ENCODE data around the gene ACAP3. TPM values are rescaled to one million over a fixed set of nuclear protein-coding genes. Genes with fewer than 3 reads are reported as not detected.

Gene ACAP3
- polyA plus RNA-seq, 2 of the 4 experiments (the other 2 are of a cell fraction): 6.6 to 24.2 TPM

DNA sequence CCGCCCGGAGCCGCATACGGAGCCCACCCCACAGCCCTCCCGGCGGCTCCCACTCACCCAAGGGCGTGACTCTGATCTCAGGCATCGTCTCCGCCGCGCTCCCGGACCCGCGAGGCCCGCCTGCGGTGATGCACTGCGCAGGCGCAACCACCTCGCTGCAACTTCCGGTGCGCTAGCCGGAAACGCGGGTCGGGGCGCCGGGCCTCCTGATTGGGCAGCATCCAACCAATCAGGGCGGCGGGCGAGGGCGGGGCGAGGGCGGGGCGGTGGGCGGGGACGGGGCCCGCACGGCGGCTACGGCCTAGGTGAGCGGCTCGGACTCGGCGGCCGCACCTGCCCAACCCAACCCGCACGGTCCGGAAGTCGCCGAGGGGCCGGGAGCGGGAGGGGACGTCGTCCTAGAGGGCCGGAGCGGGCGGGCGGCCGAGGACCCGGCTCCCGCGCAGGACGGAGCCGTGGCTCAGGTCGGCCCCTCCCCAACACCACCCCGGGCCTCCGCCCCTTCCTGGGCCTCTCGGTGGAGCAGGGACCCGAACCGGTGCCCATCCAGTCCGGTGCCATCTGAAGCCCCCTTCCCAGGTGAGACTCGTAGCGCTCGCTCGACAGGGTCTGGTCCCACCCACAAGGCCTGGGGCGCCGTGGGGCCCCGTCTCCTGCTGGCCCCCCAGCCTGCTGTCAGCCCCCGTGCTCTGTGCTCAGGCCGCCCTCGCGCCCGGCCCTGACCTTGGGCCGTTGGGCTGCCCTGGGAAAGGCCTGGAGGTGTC, 17.0 kb upstream of the ACAP3 start, which contains the start of the genes CPTP and INTS11:
Gene CPTP (plus strand): TSS at position 279 of the 764 bp plus-strand sequence. CDS start 2,109 bp downstream, outside the sequence.
Gene INTS11 (minus strand): TSS at position 137 of the 764 bp plus-strand sequence. CDS start 52 bp downstream, at position 85.
- Histone ChIP-seq H3K4me3 (peak within 1 kb of the TSS; percentile 96), H3K27ac (peak within 1 kb of the TSS; percentile 94 to 97), H3K9me3 (no peaks in the 10 kb centered on the region), H3K4me1 (peaks cover 6% of the 10 kb centered on the region; the same call in 1 of the 3 replicates), H3K4me2 (peak within 1 kb of the TSS; percentile 95)
- FAIRE-seq (no peak), ATAC-seq (peak; percentile 70 to 83), DNase-seq (ENCODE audit: low read depth in 1 of 2, low spot score in 1 of 2) (peak; percentile 73 to 89)
- 7% methylated on average over 3 of the region's 84 CpGs for WGBS (ENCODE audit: missing lambda C conversion rate)
- ChIA-PET CTCF (no interaction called here), POLR2A (no interaction called here)
- TF ChIP-seq E2F6 (IDR thresholded peaks at IDR 0.05; ENCODE audit: borderline replicate concordance, low read depth): 0 out of 2 replicates have a peak, but pooled peaks have one; percentile 28
- peak; percentile 3; the same call in 1 of the 2 replicates for TF ChIP-seq PHF8 (IDR thresholded peaks at IDR 0.05; ENCODE audit: borderline replicate concordance, low read depth)
- TF ChIP-seq CBX2 (IDR thresholded peaks at IDR 0.05; ENCODE audit: borderline replicate concordance, low read depth): no peak
- 0 out of 3 replicates have a peak, but pooled peaks have one; percentile 58 for TF ChIP-seq BCL3 (IDR thresholded peaks at IDR 0.05)
- peak; percentile 41; the same call in 1 of the 2 replicates for TF ChIP-seq MAX (IDR thresholded peaks at IDR 0.05)
- peak in 1 of 2 experiments; percentile 57; a peak in 1 of 5 replicates for TF ChIP-seq JUN (IDR thresholded peaks at IDR 0.05)
- no peak for TF ChIP-seq ZSCAN20 (CRISPR knock-in tag; IDR thresholded peaks at IDR 0.05)
- peak; percentile 67 for TF ChIP-seq POLR2A (IDR thresholded peaks at IDR 0.05; ENCODE audit: low read length)

DNA sequence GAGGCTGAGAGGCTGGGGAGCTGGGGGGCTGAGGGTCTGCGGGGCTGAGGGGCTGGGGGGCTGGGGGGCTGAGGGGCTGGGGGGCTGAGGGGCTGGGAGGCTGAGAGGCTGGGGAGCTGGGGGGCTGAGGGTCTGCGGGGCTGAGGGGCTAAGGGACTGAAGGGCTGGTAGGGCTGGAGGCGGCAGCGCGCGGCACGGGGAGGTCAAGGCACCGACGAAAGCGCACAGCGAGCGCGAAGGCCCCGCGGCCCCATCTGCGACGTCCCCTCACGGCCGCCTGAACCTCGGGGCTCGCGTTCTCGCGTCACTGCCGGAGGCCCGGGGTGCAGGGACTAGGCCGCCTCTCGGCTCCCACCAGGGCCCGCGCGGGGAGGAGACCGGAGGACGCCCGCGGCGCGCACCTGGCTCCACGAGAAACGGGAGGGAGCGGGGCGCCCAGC, 16.4 kb upstream of the ACAP3 start:
- TF ChIP-seq NPAS2 (CRISPR knock-in tag; IDR thresholded peaks at IDR 0.05; ENCODE audit: borderline replicate concordance) (no peak), CHD2 (IDR thresholded peaks at IDR 0.05; ENCODE audit: low read length, partially characterized antibody) (no peak), JUNB (IDR thresholded peaks at IDR 0.05) (no peak), HEYL (CRISPR knock-in tag; IDR thresholded peaks at IDR 0.05) (no peak), RFX5 (IDR thresholded peaks at IDR 0.05) (no peak), NR3C1 (IDR thresholded peaks at IDR 0.05) (no peak), CTCF (IDR thresholded peaks at IDR 0.05) (no peak), RARB (CRISPR knock-in tag; IDR thresholded peaks at IDR 0.05) (no peak), SMC3 (IDR thresholded peaks at IDR 0.05) (no peak), FOXS1 (CRISPR knock-in tag; IDR thresholded peaks at IDR 0.05) (no peak), HOXB5 (CRISPR knock-in tag; IDR thresholded peaks at IDR 0.05) (no peak), E2F6 (IDR thresholded peaks at IDR 0.05; ENCODE audit: borderline replicate concordance, low read depth) (no peak)
- DNase-seq (ENCODE audit: low read depth in 1 of 2, low spot score in 1 of 2): no peak
- Histone ChIP-seq H3K4me3 (peak overlapping the region; percentile 96), H3K4me1 (peaks cover 9% of the 10 kb centered on the region; the same call in 1 of the 3 replicates), H3K27ac (peak overlapping the region; percentile 94 to 97), H3K4me2 (peak overlapping the region; percentile 61), H3K9me3 (no peaks in the 10 kb centered on the region)
- FAIRE-seq: no peak
- WGBS (ENCODE audit: missing lambda C conversion rate): 1% methylated on average over 16 of the region's 41 CpGs
- ChIA-PET CTCF (no interaction called here), POLR2A (no interaction called here)
- ATAC-seq: peak; percentile 9 to 59; a peak in 4 of 6 replicates
